Measurements from ENCODE around the gene IQGAP2.

GRCh38 chr5:76378355-76378754 is 24.7 kb upstream of the IQGAP2 start:
- no peak for TF ChIP-seq POLR2AphosphoS5 (IDR thresholded peaks at IDR 0.05; ENCODE audit: borderline replicate concordance, low read depth, low read length)
- no peak for TF ChIP-seq EZH2 (IDR thresholded peaks at IDR 0.05)
